ENCODE results near the gene PLPPR1.
"Not testable (repeated sequence)": the region's sequence is repeated elsewhere in the genome, so short reads cannot be mapped to it uniquely, and the experiment has no call there.

Gene PLPPR1

GRCh38 chr9:101028346-101029314, at the start of gene PLPPR1:
Gene PLPPR1, plus strand, starts transcription at chr9:101028727.
- DNase-seq = no peak

GRCh38 chr9:100989731-100990130, 38.8 kb upstream of the PLPPR1 start:
- DNase-seq = no peak

GRCh38 chr9:100990605-100991381, 37.7 kb upstream of the PLPPR1 start:
- DNase-seq = no peak

- no peak for DNase-seq
Observed at GRCh38 chr9:100992632-100993031, 35.9 kb upstream of the PLPPR1 start.

- DNase-seq = no peak
Observed at GRCh38 chr9:100999906-101000544, 28.5 kb upstream of the PLPPR1 start.

- no peak for DNase-seq
Observed at GRCh38 chr9:101005246-101005645, 23.3 kb upstream of the PLPPR1 start.

- no peak for DNase-seq
Observed at GRCh38 chr9:101014566-101014965, 14.0 kb upstream of the PLPPR1 start.

- no peak for DNase-seq
Observed at GRCh38 chr9:101018467-101018866, 10.1 kb upstream of the PLPPR1 start.

- no peak for DNase-seq
Observed at GRCh38 chr9:101022704-101023103, 5.8 kb upstream of the PLPPR1 start.

- DNase-seq = no peak
Observed at GRCh38 chr9:101025940-101026339, 2.6 kb upstream of the PLPPR1 start.

GRCh38 chr9:101026824-101027223, 1.7 kb upstream of the PLPPR1 start:
- DNase-seq = no peak

GRCh38 chr9:101027236-101027635, 1.3 kb upstream of the PLPPR1 start:
- no peak for DNase-seq

- no peak for DNase-seq
Observed at GRCh38 chr9:101027733-101028345, 688 bp upstream of the PLPPR1 start.

GRCh38 chr9:101029315-101030085, 973 bp downstream of the PLPPR1 start:
- no peak for DNase-seq

GRCh38 chr9:101030086-101030391, 1.5 kb downstream of the PLPPR1 start:
- no peak for DNase-seq

- no peak for DNase-seq
Observed at GRCh38 chr9:101032426-101032825, 3.9 kb downstream of the PLPPR1 start.

GRCh38 chr9:101034222-101034621, 5.7 kb downstream of the PLPPR1 start:
- no peak for DNase-seq

GRCh38 chr9:101035098-101035497, 6.6 kb downstream of the PLPPR1 start:
- DNase-seq = no peak

GRCh38 chr9:101037430-101037829, 8.9 kb downstream of the PLPPR1 start:
- DNase-seq = no peak

- no peak for DNase-seq
Observed at GRCh38 chr9:101038488-101038887, 10.0 kb downstream of the PLPPR1 start.

GRCh38 chr9:101039581-101039980, 11.1 kb downstream of the PLPPR1 start:
- not testable (repeated sequence) for DNase-seq

GRCh38 chr9:101047848-101048397, 19.4 kb downstream of the PLPPR1 start:
- DNase-seq = no peak
